Duodenal mucosa (tissue), 2 donors: ENCODE data around the gene IQGAP2.

ENCODE experiments used
- H3K27ac ChIP-seq: one replicate; pipeline ENCODE4 v1.7.0; 2013; ENCODE audit warnings: low read depth, low read length
- H3K27me3 ChIP-seq, 2 donors: one replicate each; pipeline ENCODE4 v1.7.0; 2013; ENCODE audit warnings: low read length in 2 of 2, control low read depth in 1 of 2; ENCODE audit not compliant: insufficient read depth in 2 of 2, control insufficient read depth in 1 of 2
- H3K36me3 ChIP-seq, 2 donors: one replicate each; pipeline ENCODE4 v1.7.0; 2013; ENCODE audit warnings: low read length in 2 of 2, control low read depth in 1 of 2; ENCODE audit not compliant: insufficient read depth in 2 of 2, control insufficient read depth in 1 of 2
- H3K4me1 ChIP-seq, 2 donors: one replicate each; pipeline ENCODE4 v1.7.0; 2013; ENCODE audit warnings: low read length in 2 of 2, control low read depth in 1 of 2; ENCODE audit not compliant: insufficient read depth in 2 of 2, control insufficient read depth in 1 of 2
- H3K4me3 ChIP-seq, 2 donors: one replicate each; pipeline ENCODE4 v1.7.0; 2013; ENCODE audit warnings: low read length in 2 of 2, low read depth in 1 of 2
- H3K9ac ChIP-seq, 2 donors: one replicate each; pipeline ENCODE4 v1.7.0; 2013; ENCODE audit warnings: low read length in 2 of 2, low read depth in 1 of 2
- H3K9me3 ChIP-seq, 2 donors: one replicate each; pipeline ENCODE4 v1.7.0; 2013; ENCODE audit warnings: low read length in 2 of 2, control low read depth in 1 of 2; ENCODE audit not compliant: control insufficient read depth in 1 of 2

Gene IQGAP2

GRCh38 chr5:76473661-76474060 lies 70.6 kb downstream of the IQGAP2 start:
- Histone ChIP-seq H3K36me3 (peaks cover 0 to 5% of the 10 kb centered on the region in 2 donors), H3K9me3 (no peaks in the 10 kb centered on the region), H3K4me3 (no peak overlapping the region), H3K4me1 (peaks cover 28 to 59% of the 10 kb centered on the region in 2 donors), H3K27me3 (no peaks in the 10 kb centered on the region), H3K27ac (no peak overlapping the region), H3K9ac (no peak overlapping the region)

GRCh38 chr5:76474377-76474776 lies 71.3 kb downstream of the IQGAP2 start:
- Histone ChIP-seq H3K9ac (no peak overlapping the region), H3K36me3 (no peaks in the 10 kb centered on the region)

DNA sequence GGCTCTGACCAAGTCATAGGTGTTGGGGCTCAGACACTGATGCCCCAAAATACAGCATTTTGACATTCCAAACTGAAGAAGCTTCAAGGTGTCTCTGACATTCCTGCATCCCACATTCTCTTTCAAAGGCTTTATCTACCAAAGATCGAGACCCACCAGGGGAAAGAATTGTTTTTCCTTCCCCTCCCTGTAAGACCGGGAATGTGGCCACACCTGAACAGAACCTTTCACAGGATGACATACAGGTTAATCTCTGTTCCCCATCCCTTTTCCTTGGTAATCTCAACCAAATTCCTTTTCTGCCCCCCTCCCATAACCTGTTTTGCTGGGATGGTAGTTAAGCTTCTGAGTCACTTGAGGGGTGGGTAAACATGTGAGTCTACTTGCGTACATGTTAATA lies 72.3 kb downstream of the IQGAP2 start:
- no peaks in the 10 kb centered on the region for H3K27me3 ChIP-seq
- H3K4me3 ChIP-seq, result peak overlapping the region in 1 of 2 donors; percentile 20
- peaks cover 45 to 76% of the 10 kb centered on the region in 2 donors for H3K4me1 ChIP-seq
- H3K36me3 ChIP-seq, result no peaks in the 10 kb centered on the region
- peak overlapping the region; percentile 26 for H3K27ac ChIP-seq
- H3K9ac ChIP-seq, result no peak overlapping the region
- H3K9me3 ChIP-seq, result no peaks in the 10 kb centered on the region

More at GRCh38 chr5:76474377-76474776, 71.3 kb downstream of the IQGAP2 start:
- Histone ChIP-seq H3K9me3 (no peaks in the 10 kb centered on the region), H3K27ac (no peak overlapping the region), H3K4me3 (no peak overlapping the region), H3K4me1 (peaks cover 35 to 66% of the 10 kb centered on the region in 2 donors), H3K27me3 (no peaks in the 10 kb centered on the region)

GRCh38 chr5:76475936-76476335 lies 72.9 kb downstream of the IQGAP2 start:
- H3K36me3 ChIP-seq, result no peaks in the 10 kb centered on the region
- H3K27me3 ChIP-seq, result no peaks in the 10 kb centered on the region
- peak overlapping the region; percentile 11 to 20 for H3K4me3 ChIP-seq
- no peaks in the 10 kb centered on the region for H3K9me3 ChIP-seq
- H3K27ac ChIP-seq, result peak overlapping the region; percentile 80
- peaks cover 46 to 82% of the 10 kb centered on the region in 2 donors for H3K4me1 ChIP-seq
- H3K9ac ChIP-seq, result peak overlapping the region in 1 of 2 donors; percentile 62

GRCh38 chr5:76476474-76477038 lies 73.5 kb downstream of the IQGAP2 start:
- H3K27me3 ChIP-seq, result no peaks in the 10 kb centered on the region
- peak overlapping the region; percentile 80 for H3K27ac ChIP-seq
- H3K9me3 ChIP-seq, result no peaks in the 10 kb centered on the region
- peaks cover 48 to 80% of the 10 kb centered on the region in 2 donors for H3K4me1 ChIP-seq
- peak overlapping the region; percentile 8 to 11 for H3K4me3 ChIP-seq
- peak overlapping the region in 1 of 2 donors; percentile 62 for H3K9ac ChIP-seq
- H3K36me3 ChIP-seq, result no peaks in the 10 kb centered on the region

- no peak overlapping the region for H3K4me3 ChIP-seq
- no peaks in the 10 kb centered on the region for H3K27me3 ChIP-seq
- H3K9me3 ChIP-seq, result no peaks in the 10 kb centered on the region
- no peaks in the 10 kb centered on the region for H3K36me3 ChIP-seq
- H3K4me1 ChIP-seq, result peaks cover 51 to 80% of the 10 kb centered on the region in 2 donors
- no peak overlapping the region for H3K9ac ChIP-seq
- H3K27ac ChIP-seq, result peak overlapping the region; percentile 78
These were observed 74.0 kb downstream of the IQGAP2 start for GRCh38 chr5:76477061-76477460.

GRCh38 chr5:76477571-76477970 lies 74.5 kb downstream of the IQGAP2 start:
- Histone ChIP-seq H3K27me3 (no peaks in the 10 kb centered on the region), H3K9ac (no peak overlapping the region), H3K9me3 (no peaks in the 10 kb centered on the region), H3K4me1 (peaks cover 51 to 81% of the 10 kb centered on the region in 2 donors), H3K27ac (no peak overlapping the region), H3K36me3 (no peaks in the 10 kb centered on the region), H3K4me3 (no peak overlapping the region)

- no peaks in the 10 kb centered on the region for H3K9me3 ChIP-seq
- H3K9ac ChIP-seq, result peak overlapping the region in 1 of 2 donors; percentile 4
- H3K4me3 ChIP-seq, result no peak overlapping the region
- H3K27ac ChIP-seq, result peak overlapping the region; percentile 57
- H3K27me3 ChIP-seq, result no peaks in the 10 kb centered on the region
- H3K36me3 ChIP-seq, result no peaks in the 10 kb centered on the region
- H3K4me1 ChIP-seq, result peaks cover 63 to 91% of the 10 kb centered on the region in 2 donors
These were observed 76.2 kb downstream of the IQGAP2 start for GRCh38 chr5:76479281-76479680.

- Histone ChIP-seq H3K36me3 (no peaks in the 10 kb centered on the region), H3K4me3 (peak overlapping the region in 1 of 2 donors; percentile 15), H3K4me1 (peaks cover 63 to 86% of the 10 kb centered on the region in 2 donors), H3K27ac (peak overlapping the region; percentile 22), H3K9me3 (no peaks in the 10 kb centered on the region), H3K27me3 (no peaks in the 10 kb centered on the region), H3K9ac (peak overlapping the region in 1 of 2 donors; percentile 2)
These were observed 77.0 kb downstream of the IQGAP2 start for GRCh38 chr5:76479973-76480667.

DNA sequence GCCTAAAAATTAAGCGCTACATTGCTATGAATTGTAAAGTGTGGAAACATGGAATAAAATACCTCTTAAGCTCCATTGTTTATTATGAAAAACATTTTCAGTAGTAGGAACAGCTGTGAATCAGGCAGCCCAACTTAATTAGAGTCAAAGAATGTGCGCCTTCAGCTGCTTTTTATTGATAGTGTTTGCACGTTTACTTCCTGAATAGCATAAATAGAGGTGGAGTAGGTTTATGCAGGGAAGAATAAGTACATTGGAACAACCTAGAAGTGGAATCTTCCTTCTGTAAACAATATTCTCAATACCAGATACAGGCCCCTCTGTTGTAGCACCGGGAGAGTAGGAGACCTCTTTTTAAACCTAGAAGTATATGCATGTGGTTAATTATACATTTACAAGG lies 79.9 kb downstream of the IQGAP2 start:
- H3K4me3 ChIP-seq, result no peak overlapping the region
- H3K9me3 ChIP-seq, result no peaks in the 10 kb centered on the region
- no peak overlapping the region for H3K9ac ChIP-seq
- H3K27ac ChIP-seq, result no peak overlapping the region
- H3K4me1 ChIP-seq, result peaks cover 50 to 65% of the 10 kb centered on the region in 2 donors
- H3K27me3 ChIP-seq, result no peaks in the 10 kb centered on the region
- no peaks in the 10 kb centered on the region for H3K36me3 ChIP-seq
